Neuronal stem cell (in vitro differentiated cells): ENCODE data around the gene FRAS1.

Experiments
- DNase-seq: peaks from one replicate; pipeline ENCODE4 v3.0.0-alpha.2; 2013; ENCODE audit warnings: low spot score
- H2AFZ ChIP-seq: one replicate; pipeline ENCODE4 v1.6.1; 2013; ENCODE audit warnings: mild to moderate bottlenecking, low read length, inconsistent platforms
- H2AK5ac ChIP-seq: 2 replicates; pipeline ENCODE4 v1.6.1; 2013; ENCODE audit warnings: low read depth, mild to moderate bottlenecking, inconsistent platforms, low read length, moderate library complexity, mixed read lengths
- H2BK120ac ChIP-seq: 2 replicates; pipeline ENCODE4 v1.6.1; 2013; ENCODE audit warnings: low read depth, mild to moderate bottlenecking, inconsistent platforms, low read length, moderate library complexity, mixed read lengths
- H2BK12ac ChIP-seq: one replicate; pipeline ENCODE4 v1.6.1; 2013; ENCODE audit warnings: low read length, inconsistent platforms
- H2BK15ac ChIP-seq: 2 replicates; pipeline ENCODE4 v1.6.1; 2013; ENCODE audit warnings: mild to moderate bottlenecking, low read length, inconsistent platforms, mixed read lengths
- H2BK5ac ChIP-seq: one replicate; pipeline ENCODE4 v1.6.1; 2013; ENCODE audit warnings: inconsistent platforms, mild to moderate bottlenecking, low read length, moderate library complexity
- H3K14ac ChIP-seq: one replicate; pipeline ENCODE4 v1.6.1; 2013; ENCODE audit warnings: low read length, inconsistent platforms
- H3K18ac ChIP-seq: 2 replicates; pipeline ENCODE4 v1.6.1; 2013; ENCODE audit warnings: low read length, inconsistent platforms
- H3K23ac ChIP-seq: 2 replicates; pipeline ENCODE4 v1.6.1; 2013; ENCODE audit warnings: low read depth, mild to moderate bottlenecking, mixed read lengths, low read length, inconsistent platforms; ENCODE audit not compliant: poor library complexity
- H3K27ac ChIP-seq: replicated peaks from 3 replicates; pipeline ENCODE4 v1.5.1; 2013; ENCODE audit warnings: low read length, inconsistent platforms
- H3K27me3 ChIP-seq, 3 experiments: 2 replicates each; pipeline ENCODE4 v1.6.1; 2013; ENCODE audit warnings: low read length in 3 of 3, mild to moderate bottlenecking in 2 of 3, inconsistent platforms in 1 of 3, low read depth in 1 of 3, mixed read lengths in 1 of 3, moderate library complexity in 1 of 3; ENCODE audit not compliant: control insufficient read depth in 3 of 3, insufficient read depth in 3 of 3
- H3K36me3 ChIP-seq, 2 donors: replicated peaks in 1 of 2; 2 replicates each; pipeline ENCODE4 v1.6.1; 2013; ENCODE audit warnings: low read length in 2 of 2; ENCODE audit not compliant: control insufficient read depth in 2 of 2, insufficient read depth in 2 of 2
- H3K4ac ChIP-seq: 2 replicates; pipeline ENCODE4 v1.6.1; 2013; ENCODE audit warnings: inconsistent platforms, mild to moderate bottlenecking, low read length, moderate library complexity
- H3K4me1 ChIP-seq, 2 donors: 1 replicate in 1 of 2; 2 replicates in 1 of 2; pipeline ENCODE4 v1.6.1; 2013; ENCODE audit warnings: low read length in 2 of 2, low read depth in 1 of 2; ENCODE audit not compliant: control insufficient read depth in 2 of 2, insufficient read depth in 1 of 2
- H3K4me2 ChIP-seq: one replicate; pipeline ENCODE4 v1.6.1; 2013; ENCODE audit warnings: mild to moderate bottlenecking, low read length, inconsistent platforms; ENCODE audit not compliant: insufficient read depth, poor library complexity, severe bottlenecking
- H3K4me3 ChIP-seq, 2 donors: 2 replicates each; pipeline ENCODE4 v1.5.1; 2013; ENCODE audit warnings: low read length in 2 of 2, mild to moderate bottlenecking in 2 of 2, inconsistent platforms in 1 of 2, moderate library complexity in 1 of 2
- H3K79me1 ChIP-seq: one replicate; pipeline ENCODE4 v1.6.1; 2013; ENCODE audit warnings: low read depth, mild to moderate bottlenecking, inconsistent platforms, low read length, moderate library complexity
- H3K9ac ChIP-seq: one replicate; pipeline ENCODE4 v1.6.1; 2013; ENCODE audit warnings: mild to moderate bottlenecking, low read depth, low read length, inconsistent platforms; ENCODE audit not compliant: poor library complexity
- H3K9me3 ChIP-seq, 2 donors: replicated peaks in 1 of 2; 2 replicates each; pipeline versions ENCODE3 to v1.6.1; 2013; ENCODE audit warnings: low read length in 2 of 2, mild to moderate bottlenecking in 2 of 2, inconsistent platforms in 1 of 2, low read depth in 1 of 2, mixed read lengths in 1 of 2, moderate library complexity in 1 of 2; ENCODE audit not compliant: control insufficient read depth in 2 of 2, insufficient read depth in 1 of 2
- H4K8ac ChIP-seq: one replicate; pipeline ENCODE4 v1.6.1; 2013; ENCODE audit warnings: low read depth, mild to moderate bottlenecking, inconsistent platforms, low read length, moderate library complexity
- H4K91ac ChIP-seq: one replicate; pipeline ENCODE4 v1.6.1; 2013; ENCODE audit warnings: low read length, low read depth, mild to moderate bottlenecking, inconsistent platforms; ENCODE audit not compliant: poor library complexity
- WGBS, 2 donors: extraction: QIAGEN DNeasy Blood & Tissue Kit; methylation state at CpG; one replicate each; pipeline ENCODE4 v1.1.7; 2013; ENCODE audit warnings: missing lambda C conversion rate in 2 of 2, mixed read lengths in 1 of 2; ENCODE audit not compliant: insufficient read length in 2 of 2, insufficient replicate concordance in 1 of 2; ENCODE audit errors: extremely low coverage in 2 of 2; 5-methylcytosine and 5-hydroxymethylcytosine counted together

Gene FRAS1

DNA sequence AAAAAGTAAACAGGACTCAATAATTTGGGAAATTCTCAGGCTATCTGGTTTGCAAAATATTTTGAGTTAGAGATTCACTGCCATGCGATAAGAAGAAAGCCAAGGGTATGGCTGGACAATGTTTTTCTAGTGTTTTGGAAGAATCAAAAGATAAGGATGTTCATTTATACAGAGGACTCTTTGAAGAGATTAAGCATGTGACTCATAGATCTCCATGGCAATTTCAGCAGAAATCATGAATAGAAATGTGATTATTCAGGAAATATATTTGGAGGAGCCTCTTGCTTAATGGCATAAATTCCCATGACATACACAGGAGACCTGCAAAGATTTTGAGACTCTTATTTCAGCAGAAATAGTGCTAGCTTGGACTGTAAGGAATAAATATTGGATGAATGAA, 16.7 kb upstream of the FRAS1 start:
- no peak overlapping the region for H3K4ac ChIP-seq
- no peak overlapping the region for H2AFZ ChIP-seq
- H4K91ac ChIP-seq: no peak overlapping the region
- H3K4me2 ChIP-seq: no peak overlapping the region
- H3K14ac ChIP-seq: no peak overlapping the region
- no peaks in the 10 kb centered on the region for H3K79me1 ChIP-seq
- no peak overlapping the region for H3K4me3 ChIP-seq
- H3K27me3 ChIP-seq: no peaks in the 10 kb centered on the region
- no peak overlapping the region for H2BK12ac ChIP-seq
- no peak overlapping the region for H4K8ac ChIP-seq
- no peak overlapping the region for H3K18ac ChIP-seq
- no peak overlapping the region for H3K27ac ChIP-seq
- no peak overlapping the region for H2BK120ac ChIP-seq
- H3K9me3 ChIP-seq: peaks cover 2 to 10% of the 10 kb centered on the region in 2 donors
- H3K4me1 ChIP-seq: peaks cover 0 to 1% of the 10 kb centered on the region in 2 donors
- no peak overlapping the region for H2BK15ac ChIP-seq
- H3K36me3 ChIP-seq: no peaks in the 10 kb centered on the region
- no peak overlapping the region for H2BK5ac ChIP-seq
- DNase-seq: no peak
- H3K9ac ChIP-seq: no peak overlapping the region
- no CpG with 5 or more reads among the region's 1 CpG for WGBS, 2 donors
- H2AK5ac ChIP-seq: no peak overlapping the region
- no peak overlapping the region for H3K23ac ChIP-seq

DNA sequence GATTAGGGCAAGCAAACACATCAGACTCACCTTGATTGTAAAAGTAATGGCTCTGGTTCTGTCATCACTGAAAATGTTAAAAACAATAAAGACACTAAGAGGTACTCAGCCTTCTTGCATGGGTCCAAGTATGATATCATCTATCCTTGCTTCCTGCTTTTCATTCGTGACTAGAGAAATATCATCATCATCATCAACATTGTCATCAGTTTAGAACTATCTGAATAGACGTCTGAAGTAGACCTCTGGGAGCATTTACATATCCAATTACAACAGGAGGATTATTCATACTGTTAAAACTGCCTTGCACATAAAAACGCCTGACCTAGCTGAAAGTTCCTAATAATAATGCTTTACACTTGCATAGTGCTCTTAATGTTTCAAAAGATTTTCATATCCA, 9.8 kb upstream of the FRAS1 start:
- H2AK5ac ChIP-seq: no peak overlapping the region
- no peaks in the 10 kb centered on the region for H3K36me3 ChIP-seq
- no peaks in the 10 kb centered on the region for H3K9me3 ChIP-seq
- no peak overlapping the region for H4K8ac ChIP-seq
- H3K27ac ChIP-seq: no peak overlapping the region
- no peak overlapping the region for H2AFZ ChIP-seq
- no peak overlapping the region for H3K9ac ChIP-seq
- no peak overlapping the region for H3K18ac ChIP-seq
- H2BK5ac ChIP-seq: no peak overlapping the region
- H3K27me3 ChIP-seq: no peaks in the 10 kb centered on the region
- H3K23ac ChIP-seq: no peak overlapping the region
- no peak overlapping the region for H3K14ac ChIP-seq
- no peak overlapping the region for H2BK12ac ChIP-seq
- no peak for DNase-seq
- H3K4me3 ChIP-seq: no peak overlapping the region
- H3K79me1 ChIP-seq: no peaks in the 10 kb centered on the region
- peaks cover 0 to 2% of the 10 kb centered on the region in 2 donors for H3K4me1 ChIP-seq
- no peak overlapping the region for H2BK15ac ChIP-seq
- no peak overlapping the region for H2BK120ac ChIP-seq
- no CpG with 5 or more reads among the region's 3 CpGs for WGBS, 2 donors
- no peak overlapping the region for H3K4me2 ChIP-seq
- no peak overlapping the region for H3K4ac ChIP-seq
- H4K91ac ChIP-seq: no peak overlapping the region

DNA sequence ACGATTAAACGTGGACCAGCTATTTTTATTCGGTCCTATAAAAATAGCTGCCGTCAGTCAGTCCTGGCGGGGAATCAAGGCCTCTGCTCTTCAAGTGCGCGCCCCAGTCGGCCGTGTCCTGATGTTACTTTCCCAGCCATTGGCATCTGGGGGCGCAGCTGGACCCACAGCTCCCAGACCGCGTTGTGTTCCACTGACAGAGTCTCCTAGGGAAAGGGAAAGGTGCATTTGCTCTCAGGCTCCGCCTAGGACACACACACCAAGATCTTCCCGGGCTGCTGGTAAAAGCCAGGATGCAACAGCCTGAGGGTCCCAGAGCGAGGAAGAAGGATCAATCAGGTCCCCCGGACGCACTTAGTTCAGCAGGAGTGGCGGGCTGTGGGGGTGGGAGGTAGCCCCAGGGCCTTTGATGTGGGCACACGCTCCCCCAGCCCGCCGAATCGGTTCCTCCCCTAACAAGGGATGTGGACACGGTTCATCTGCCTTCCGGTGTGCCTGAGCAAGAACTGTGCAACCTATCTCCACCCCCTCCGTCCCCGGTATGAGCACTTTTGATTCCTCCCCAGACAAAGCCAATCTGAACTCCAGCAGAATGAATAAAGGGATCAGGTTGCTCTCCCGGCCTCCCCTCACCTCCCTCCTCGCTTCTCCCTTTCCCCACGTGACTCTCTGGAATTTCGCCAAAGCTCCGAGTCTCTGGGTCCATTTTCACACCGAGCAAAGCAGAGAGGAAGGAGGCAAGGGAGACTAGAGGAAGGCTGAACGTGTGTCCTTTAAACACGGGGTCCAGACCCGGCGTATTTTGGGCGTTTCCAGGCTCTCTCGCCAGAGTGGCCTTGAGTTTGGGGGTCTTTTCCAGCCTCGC, 626 bp upstream of the FRAS1 start:
- peak overlapping the region; percentile 96 for H2BK5ac ChIP-seq
- H3K23ac ChIP-seq: no peak overlapping the region
- no peaks in the 10 kb centered on the region for H3K9me3 ChIP-seq
- peak overlapping the region; percentile 78 for H3K9ac ChIP-seq
- H3K18ac ChIP-seq: peak overlapping the region; percentile 92
- no peak overlapping the region for H4K8ac ChIP-seq
- no peak overlapping the region for H2AK5ac ChIP-seq
- no peak overlapping the region for H3K14ac ChIP-seq
- H3K79me1 ChIP-seq: no peaks in the 10 kb centered on the region
- H3K4me2 ChIP-seq: peak overlapping the region; percentile 91
- no peak overlapping the region for H2BK120ac ChIP-seq
- H2AFZ ChIP-seq: peak overlapping the region; percentile 96
- peaks cover 0 to 11% (median 2%) of the 10 kb centered on the region in 3 experiments for H3K27me3 ChIP-seq
- H4K91ac ChIP-seq: no peak overlapping the region
- WGBS, 2 donors: no CpG with 5 or more reads among the region's 39 CpGs
- no peak overlapping the region for H2BK15ac ChIP-seq
- H2BK12ac ChIP-seq: no peak overlapping the region
- peaks cover 3% of the 10 kb centered on the region in 2 donors for H3K4me1 ChIP-seq
- peak overlapping the region; percentile 68 to 88 for H3K4me3 ChIP-seq
- DNase-seq: peak; percentile 89
- no peaks in the 10 kb centered on the region for H3K36me3 ChIP-seq
- no peak overlapping the region for H3K4ac ChIP-seq
- peak overlapping the region; percentile 96 for H3K27ac ChIP-seq
